ENCODE measurements around the gene LRRC45. TPM values are rescaled to one million over a fixed set of nuclear protein-coding genes. Genes with fewer than 3 reads are reported as not detected.

The LRRC45 gene
- total RNA-seq, 4 donors from 2014 or later: 16.7 to 18.3 (median 17.6) TPM

DNA sequence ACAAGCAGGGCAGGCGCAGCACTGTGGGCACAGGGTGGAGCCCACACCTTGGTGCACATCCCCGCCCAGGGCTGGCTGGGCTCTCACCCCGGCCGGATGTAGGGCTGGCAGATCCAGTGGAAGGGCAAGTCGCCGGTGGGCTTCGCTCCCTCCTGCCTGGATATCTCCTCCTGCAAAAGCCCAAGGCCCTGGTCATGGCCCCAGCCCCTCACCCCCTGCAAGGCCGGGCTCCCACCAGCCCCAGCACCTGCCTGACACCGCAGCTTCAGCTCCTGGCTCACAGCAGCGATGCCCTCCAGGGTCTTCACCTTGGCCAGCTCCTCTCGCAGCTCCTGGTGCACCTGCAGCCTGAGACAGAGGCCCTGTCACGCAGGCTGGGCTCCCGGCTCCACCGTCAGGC lies 37.5 kb downstream of the LRRC45 start:
- H3K4me3 ChIP-seq (ENCODE audit: low read depth, poor library complexity, severe bottlenecking): no peak overlapping the region
- intact Hi-C loops (cut with DNase I; ENCODE audit: low total_unique reads): no loop called here
- TF ChIP-seq POLR2A (IDR thresholded peaks at IDR 0.05): no peak
- TF ChIP-seq, protein P1, sequence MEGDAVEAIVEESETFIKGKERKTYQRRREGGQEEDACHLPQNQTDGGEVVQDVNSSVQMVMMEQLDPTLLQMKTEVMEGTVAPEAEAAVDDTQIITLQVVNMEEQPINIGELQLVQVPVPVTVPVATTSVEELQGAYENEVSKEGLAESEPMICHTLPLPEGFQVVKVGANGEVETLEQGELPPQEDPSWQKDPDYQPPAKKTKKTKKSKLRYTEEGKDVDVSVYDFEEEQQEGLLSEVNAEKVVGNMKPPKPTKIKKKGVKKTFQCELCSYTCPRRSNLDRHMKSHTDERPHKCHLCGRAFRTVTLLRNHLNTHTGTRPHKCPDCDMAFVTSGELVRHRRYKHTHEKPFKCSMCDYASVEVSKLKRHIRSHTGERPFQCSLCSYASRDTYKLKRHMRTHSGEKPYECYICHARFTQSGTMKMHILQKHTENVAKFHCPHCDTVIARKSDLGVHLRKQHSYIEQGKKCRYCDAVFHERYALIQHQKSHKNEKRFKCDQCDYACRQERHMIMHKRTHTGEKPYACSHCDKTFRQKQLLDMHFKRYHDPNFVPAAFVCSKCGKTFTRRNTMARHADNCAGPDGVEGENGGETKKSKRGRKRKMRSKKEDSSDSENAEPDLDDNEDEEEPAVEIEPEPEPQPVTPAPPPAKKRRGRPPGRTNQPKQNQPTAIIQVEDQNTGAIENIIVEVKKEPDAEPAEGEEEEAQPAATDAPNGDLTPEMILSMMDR (IDR thresholded peaks at IDR 0.05): no peak
- 92 to 93% methylated on average over 3 to 14 of the region's 14 CpGs for WGBS, 2 donors
- DNase-seq (ENCODE audit: low spot score in 2 of 2): no peak

DNA sequence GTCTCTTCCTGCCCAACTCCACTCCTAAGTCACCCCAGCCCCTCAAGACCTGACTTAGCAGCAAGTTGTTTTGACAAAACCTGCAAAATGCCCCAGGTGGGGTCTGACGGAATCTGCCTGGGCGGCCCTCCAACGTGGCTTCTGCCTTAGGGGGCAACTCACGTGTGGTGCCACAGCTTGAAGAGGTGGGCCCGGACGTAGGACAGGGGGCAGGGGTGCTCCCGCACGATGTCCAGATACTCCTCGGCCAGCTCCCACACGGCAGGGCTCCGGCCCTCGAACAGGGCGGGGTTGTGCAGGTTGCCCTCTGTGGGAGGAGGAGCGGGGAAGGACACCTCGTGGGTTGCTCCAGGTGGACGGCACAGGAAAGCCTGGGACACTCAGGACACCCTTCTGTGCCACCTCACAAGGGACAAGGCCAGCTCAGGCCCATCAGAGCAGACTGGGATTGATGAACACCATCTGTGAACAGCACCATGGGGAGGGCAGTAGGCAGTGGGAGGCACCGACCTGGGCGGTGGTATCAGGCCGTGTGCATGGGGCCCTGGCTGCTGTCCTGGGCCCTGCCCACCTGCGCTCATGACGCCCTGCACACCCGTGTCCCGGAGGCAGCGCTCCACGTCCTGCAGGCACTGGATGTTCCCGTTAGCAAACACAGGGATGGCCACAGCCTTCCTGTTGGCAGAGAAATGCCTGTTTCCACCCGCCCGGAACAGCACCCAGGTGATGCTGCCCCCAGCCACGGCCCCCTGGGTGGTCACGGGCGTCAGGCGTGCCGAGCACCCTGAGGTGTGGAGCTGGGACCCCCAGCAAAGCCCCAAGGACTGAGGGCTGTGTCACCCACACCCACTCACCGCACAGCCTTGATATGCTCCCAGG lies 38.2 kb downstream of the LRRC45 start:
- no peak for DNase-seq (ENCODE audit: low spot score in 2 of 2)
- intact Hi-C loops (cut with DNase I; ENCODE audit: low total_unique reads): no loop called here
- H3K4me3 ChIP-seq (ENCODE audit: low read depth, poor library complexity, severe bottlenecking): no peak overlapping the region
- 82 to 87% methylated on average over 21 to 27 of the region's 34 CpGs for WGBS, 2 donors
- TF ChIP-seq POLR2A (IDR thresholded peaks at IDR 0.05): no peak
- TF ChIP-seq, protein P1 (IDR thresholded peaks at IDR 0.05): no peak

DNA sequence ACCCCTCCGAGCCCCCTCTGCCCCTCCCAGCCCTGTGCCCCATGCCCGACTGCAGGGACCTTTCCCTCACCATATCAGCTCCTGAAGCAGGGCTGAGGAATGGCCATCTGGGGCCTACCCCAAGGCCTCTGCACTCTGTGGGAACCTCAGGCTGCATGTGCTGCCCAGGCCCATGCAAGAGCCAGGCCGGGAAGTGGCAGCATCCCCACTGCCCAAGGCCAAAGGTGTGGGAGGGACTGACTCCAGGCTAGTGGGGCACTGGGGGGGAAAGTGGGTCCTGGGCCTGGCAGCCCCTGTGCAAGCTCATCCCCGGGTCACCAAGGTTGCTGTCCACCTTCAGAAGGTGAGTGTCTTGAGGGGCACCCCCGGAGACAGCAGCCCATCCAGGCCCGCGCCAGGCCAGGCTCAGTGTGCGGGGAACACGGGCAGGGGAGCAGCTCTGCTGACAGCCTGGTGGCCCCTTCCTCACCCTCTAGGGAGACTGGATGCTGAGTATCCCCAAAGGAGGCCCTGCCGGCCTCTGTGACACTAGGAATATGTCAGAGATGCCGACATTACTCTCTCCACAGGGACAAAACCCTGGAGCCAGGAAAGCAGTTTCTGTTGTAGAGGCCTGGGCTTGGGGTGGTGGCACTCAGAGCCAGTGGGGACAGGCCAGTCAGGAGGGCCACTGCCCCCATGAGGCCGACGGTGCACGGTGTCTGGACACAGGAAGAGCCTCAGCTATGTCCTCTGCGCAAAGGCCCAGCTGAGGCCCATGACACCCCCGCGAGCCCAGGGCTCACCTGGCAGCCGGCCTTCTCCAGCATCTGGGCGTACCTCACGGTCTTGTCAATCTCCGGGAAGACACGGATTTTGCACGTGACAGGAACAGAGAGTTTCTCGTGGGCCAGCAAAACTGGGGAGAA lies 39.2 kb downstream of the LRRC45 start:
- no peak for DNase-seq (ENCODE audit: low spot score in 2 of 2)
- WGBS, 2 donors: 85 to 87% methylated on average over 22 of the region's 24 CpGs
- no peak overlapping the region for H3K4me3 ChIP-seq (ENCODE audit: low read depth, poor library complexity, severe bottlenecking)
- intact Hi-C loops (cut with DNase I; ENCODE audit: low total_unique reads): no loop called here
- TF ChIP-seq, protein P1 (IDR thresholded peaks at IDR 0.05): no peak
- no peak for TF ChIP-seq POLR2A (IDR thresholded peaks at IDR 0.05)

DNA sequence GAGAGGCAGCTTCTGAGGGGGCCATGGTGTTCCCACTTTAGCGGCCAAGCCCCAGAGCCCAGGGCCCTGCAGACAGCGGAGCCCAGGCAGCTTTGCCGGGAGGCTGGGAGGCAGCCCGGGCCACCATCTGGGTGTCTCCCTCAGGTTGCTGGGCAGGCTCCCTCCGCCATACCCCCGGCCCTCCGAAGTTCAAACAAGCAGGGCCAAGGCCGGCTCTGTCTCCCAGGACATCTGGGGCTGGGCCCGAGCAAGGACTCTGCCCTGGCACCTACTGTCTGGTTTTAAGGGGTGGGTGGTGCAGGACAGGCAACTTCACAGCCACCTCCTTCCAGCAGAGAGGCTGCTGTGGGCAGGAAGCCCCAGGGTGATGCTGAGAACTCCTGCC lies 39.9 kb downstream of the LRRC45 start:
- WGBS, 2 donors: 87 to 96% methylated on average over 3 to 9 of the region's 9 CpGs
- no peak for TF ChIP-seq POLR2A (IDR thresholded peaks at IDR 0.05)
- TF ChIP-seq, protein P1 (IDR thresholded peaks at IDR 0.05): no peak
- no peak for DNase-seq (ENCODE audit: low spot score in 2 of 2)
- intact Hi-C loops (cut with DNase I; ENCODE audit: low total_unique reads): no loop called here
- no peak overlapping the region for H3K4me3 ChIP-seq (ENCODE audit: low read depth, poor library complexity, severe bottlenecking)

DNA sequence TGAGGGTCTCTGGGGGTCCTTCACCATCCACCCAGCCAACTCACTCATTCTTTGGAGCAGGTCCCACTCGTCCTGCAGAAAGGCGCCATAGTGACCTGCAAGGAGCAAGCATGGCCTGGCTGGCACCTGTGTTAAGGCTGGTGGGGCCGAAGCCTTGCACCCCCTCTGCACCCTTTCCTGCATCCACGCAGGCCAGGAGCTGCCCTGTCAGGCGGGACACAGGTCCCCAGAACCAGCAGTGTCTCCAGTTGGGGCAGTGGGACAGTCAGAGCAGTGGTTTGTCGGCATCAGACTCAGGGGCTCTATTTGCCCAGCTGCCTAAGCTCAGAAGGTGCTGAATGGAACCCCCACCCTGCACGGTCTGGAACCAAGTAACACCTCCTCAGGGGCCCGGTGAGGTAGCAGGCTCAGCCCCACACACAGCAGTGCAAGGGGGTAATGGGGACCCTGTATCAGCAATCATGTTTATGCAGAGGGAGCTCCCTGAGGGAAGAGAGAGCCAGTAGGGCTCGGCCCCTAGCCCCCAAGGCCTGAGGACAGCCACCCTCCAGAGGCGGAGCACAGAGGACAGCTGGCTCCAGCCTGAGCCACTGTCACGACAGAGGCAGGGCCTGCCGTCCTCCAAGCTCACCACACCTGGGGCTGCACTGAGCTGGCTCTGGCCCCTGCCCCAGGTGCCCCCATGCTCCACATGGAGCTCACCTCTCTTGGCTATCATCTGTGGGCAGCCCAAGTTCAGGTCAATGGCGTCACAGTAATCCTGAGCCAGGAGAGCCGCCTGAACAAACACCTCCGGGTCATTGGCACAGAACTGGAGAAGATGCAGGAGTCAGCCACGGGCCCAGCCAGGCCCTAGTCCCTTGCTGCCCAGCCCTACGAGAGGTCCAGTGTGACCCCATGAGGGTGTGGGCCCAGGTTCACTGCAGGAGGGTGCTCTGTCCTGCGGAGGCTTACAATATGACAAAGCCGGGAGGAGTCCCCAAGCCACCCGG lies 40.6 kb downstream of the LRRC45 start:
- DNase-seq (ENCODE audit: low spot score in 2 of 2): no peak
- WGBS, 2 donors: 68 to 80% methylated on average over 19 to 20 of the region's 20 CpGs
- no peak for TF ChIP-seq POLR2A (IDR thresholded peaks at IDR 0.05)
- TF ChIP-seq, protein P1 (IDR thresholded peaks at IDR 0.05): no peak
- intact Hi-C loops (cut with DNase I; ENCODE audit: low total_unique reads): no loop called here
- no peak overlapping the region for H3K4me3 ChIP-seq (ENCODE audit: low read depth, poor library complexity, severe bottlenecking)
